Activated CD4-positive, alpha-beta T cell treated with anti-CD3 and anti-CD28 coated beads for 36 hours (primary cell): Measurements from ENCODE around the gene ZNF215. TPM values are rescaled to one million over a fixed set of nuclear protein-coding genes. Genes with fewer than 3 reads are reported as not detected.
"Not testable (repeated sequence)": the region's sequence is repeated elsewhere in the genome, so short reads cannot be mapped to it uniquely, and the experiment has no call there.

ENCODE experiments used
- ATAC-seq: fragments of 200-7000 bp; cut with Tn5 transposase; one replicate; pipeline ENCODE4 v1.10.0; 2021; ENCODE audit warnings: mild to moderate bottlenecking, moderate library complexity
- CTCF ChIA-PET: fragments of 350-600 bp; sonication (Branson Sonifier 250); formaldehyde crosslinking; loops from one replicate; lab custom pipeline; 2021; ENCODE audit warnings: antibody characterized with exemption; lab: Charles Lee
- POLR2A ChIA-PET: fragments of 350-600 bp; sonication (Branson Sonifier 250); formaldehyde crosslinking; loops from one replicate; lab custom pipeline; 2021; ENCODE audit warnings: antibody characterized with exemption, inconsistent platforms; lab: Charles Lee
- DNase-seq: peaks from one replicate; pipeline ENCODE4 v3.0.0-alpha.2; 2020
- H3K27ac Mint-ChIP-seq: one replicate; pipeline ENCODE4 v1.8.0; 2021; ENCODE audit warnings: mixed read lengths
- H3K27me3 Mint-ChIP-seq: one replicate; pipeline ENCODE4 v1.8.0; 2021; ENCODE audit warnings: mixed read lengths
- H3K36me3 Mint-ChIP-seq: one replicate; pipeline ENCODE4 v1.8.0; 2021; ENCODE audit warnings: low read depth, mixed read lengths
- H3K4me1 Mint-ChIP-seq: one replicate; pipeline ENCODE4 v1.8.0; 2021; ENCODE audit warnings: mixed read lengths
- H3K4me3 Mint-ChIP-seq: one replicate; pipeline ENCODE4 v1.8.0; 2021; ENCODE audit warnings: mild to moderate bottlenecking, moderate library complexity, mixed read lengths
- H3K9me3 Mint-ChIP-seq: one replicate; pipeline ENCODE4 v1.8.0; 2021; ENCODE audit warnings: low read depth, mixed read lengths
- intact Hi-C, 2 experiments: fragments of 100-400 bp; cut with DNase I in 1 of 2; cut with micrococcal nuclease in 1 of 2; formaldehyde crosslinking; loops; one replicate each; pipeline versions ENCODE4 v1.14.2 to v1.15.1; 2022 to 2024; cut with DNase I, micrococcal nuclease
- total RNA-seq, 2 experiments: library from RNA; stranded (reverse); gene quantifications; one replicate each; pipeline ENCODE4 v1.2.3, GENCODE V29; 2021

ZNF215 gene
- total RNA-seq, result 1 to 10 TPM; 3.6 TPM

DNA sequence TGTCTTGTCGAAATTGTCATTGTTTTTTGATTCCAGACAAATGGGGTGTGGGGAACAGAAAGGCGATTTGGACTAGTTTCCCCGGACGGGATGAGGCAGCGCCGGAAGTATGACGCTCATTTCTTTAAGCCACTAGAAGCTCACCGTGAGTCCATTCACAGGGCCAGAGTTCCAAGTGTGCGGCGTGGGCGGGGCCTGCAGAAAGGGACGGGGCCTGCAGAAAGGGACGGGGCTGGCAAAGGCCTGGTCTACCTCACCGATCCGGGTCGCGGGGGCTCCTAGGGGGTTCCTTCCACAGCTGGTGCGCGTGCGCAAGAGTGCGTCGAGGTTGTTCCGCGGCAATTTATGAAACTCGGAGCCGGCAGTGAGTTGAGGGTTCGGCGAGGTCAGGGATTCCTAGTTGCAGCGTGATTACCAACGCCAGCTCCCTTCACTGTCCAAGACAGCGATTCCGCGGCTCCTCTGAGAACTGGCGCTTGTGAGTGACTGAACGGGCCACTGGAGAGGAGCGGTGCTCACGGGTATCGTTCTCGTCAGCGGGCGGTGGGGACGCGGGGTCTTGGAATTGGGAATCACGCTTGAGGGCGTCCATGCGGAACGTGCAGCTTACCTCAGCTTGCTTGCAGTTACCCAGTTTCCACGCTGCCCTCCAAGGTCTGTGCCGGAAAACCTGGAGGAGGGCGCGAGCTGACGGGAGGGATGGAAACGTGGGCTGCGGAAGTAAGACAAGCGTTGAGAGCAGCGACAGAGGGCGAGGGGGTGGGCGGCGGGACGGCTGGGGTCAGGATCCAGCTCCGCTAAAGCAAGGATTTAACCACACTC lies at the start of gene ZNF215:
Gene ZNF215 (plus strand): TSS at position 219 of the 822 bp plus-strand sequence. CDS start 5,847 bp downstream, outside the sequence.
- intact Hi-C loops, result loop anchor here in 1 of 2 experiments (5.0 kb wide), 1 partner anchor 114 kb away; no protein-coding TSS in a partner anchor
- ATAC-seq (peak; percentile 80), DNase-seq (peak; percentile 81)
- Mint-ChIP-seq H3K27ac (peak within 1 kb of the TSS; percentile 51), H3K27me3 (peaks cover 36% of the 10 kb centered on the region), H3K9me3 (no peaks in the 10 kb centered on the region), H3K4me3 (peak within 1 kb of the TSS; percentile 80), H3K36me3 (no peaks in the 10 kb centered on the region), H3K4me1 (peaks cover 23% of the 10 kb centered on the region)
- ChIA-PET POLR2A (no interaction called here), CTCF (interaction anchor here (0.6 kb wide), 2 partner anchors 713 to 800 kb away, joined by 3 read pairs; no protein-coding TSS in a partner anchor)

DNA sequence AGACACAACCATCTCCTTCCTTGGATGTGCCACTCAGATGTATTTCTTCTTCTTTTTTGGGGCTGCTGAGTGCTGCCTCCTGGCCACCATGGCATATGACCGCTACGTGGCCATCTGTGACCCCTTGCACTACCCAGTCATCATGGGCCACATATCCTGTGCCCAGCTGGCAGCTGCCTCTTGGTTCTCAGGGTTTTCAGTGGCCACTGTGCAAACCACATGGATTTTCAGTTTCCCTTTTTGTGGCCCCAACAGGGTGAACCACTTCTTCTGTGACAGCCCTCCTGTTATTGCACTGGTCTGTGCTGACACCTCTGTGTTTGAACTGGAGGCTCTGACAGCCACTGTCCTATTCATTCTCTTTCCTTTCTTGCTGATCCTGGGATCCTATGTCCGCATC lies 49.3 kb upstream of the ZNF215 start:
- ChIA-PET POLR2A (no interaction called here), CTCF (no interaction called here)
- Mint-ChIP-seq H3K4me1 (no peaks in the 10 kb centered on the region), H3K27me3 (peaks cover 9% of the 10 kb centered on the region), H3K36me3 (no peaks in the 10 kb centered on the region), H3K4me3 (no peak overlapping the region), H3K27ac (no peak overlapping the region), H3K9me3 (no peaks in the 10 kb centered on the region)
- no peak for ATAC-seq
- no peak for DNase-seq
- intact Hi-C loops, result no loop called here

DNA sequence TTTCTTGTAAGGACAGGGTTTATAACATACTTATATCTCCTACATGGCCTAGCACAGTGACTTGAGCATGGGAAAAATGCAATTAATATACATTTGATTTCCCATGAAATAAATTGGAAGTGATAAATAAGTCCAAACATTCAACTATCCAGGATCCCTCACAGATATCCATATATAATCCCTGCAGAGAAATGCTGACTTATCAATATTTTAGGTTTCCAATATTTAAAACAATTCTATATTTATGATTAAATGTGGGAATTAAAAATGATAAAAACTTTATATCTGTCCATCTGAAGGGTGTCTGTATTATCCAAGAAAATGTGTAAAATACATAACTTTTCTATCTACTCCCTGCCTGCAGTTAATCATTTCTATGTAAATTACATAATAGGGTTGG lies 43.5 kb upstream of the ZNF215 start:
- Mint-ChIP-seq H3K27ac (no peak overlapping the region), H3K36me3 (no peaks in the 10 kb centered on the region), H3K9me3 (no peaks in the 10 kb centered on the region), H3K27me3 (peaks cover 14% of the 10 kb centered on the region), H3K4me1 (no peaks in the 10 kb centered on the region), H3K4me3 (no peak overlapping the region)
- ChIA-PET POLR2A (no interaction called here), CTCF (no interaction called here)
- intact Hi-C loops, result no loop called here
- ATAC-seq (no peak), DNase-seq (no peak)

DNA sequence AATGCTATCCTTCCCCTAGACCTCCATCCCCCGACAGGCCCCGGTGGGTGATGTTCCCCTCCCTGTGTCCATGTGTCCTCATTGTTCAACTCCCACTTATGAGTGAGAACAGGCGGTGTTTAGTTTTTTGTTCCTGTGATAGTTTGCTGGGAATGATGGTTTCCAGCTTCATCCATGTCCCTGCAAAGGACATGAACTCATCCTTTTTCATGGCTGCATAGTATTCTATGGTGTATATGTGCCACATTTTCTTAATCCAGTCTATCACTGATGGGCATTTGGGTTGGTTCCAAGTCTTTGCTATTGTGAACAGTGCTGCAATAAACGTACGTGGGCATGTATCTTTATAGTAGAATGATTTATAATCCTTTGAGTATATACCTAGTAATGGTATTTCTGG lies 38.5 kb upstream of the ZNF215 start:
- CTCF ChIA-PET, intact Hi-C loops, H3K27ac Mint-ChIP-seq, H3K4me3 Mint-ChIP-seq, ATAC-seq, H3K9me3 Mint-ChIP-seq, H3K36me3 Mint-ChIP-seq, DNase-seq, H3K4me1 Mint-ChIP-seq, POLR2A ChIA-PET: not testable (repeated sequence)
- H3K27me3 Mint-ChIP-seq, result peaks cover 15% of the 10 kb centered on the region

DNA sequence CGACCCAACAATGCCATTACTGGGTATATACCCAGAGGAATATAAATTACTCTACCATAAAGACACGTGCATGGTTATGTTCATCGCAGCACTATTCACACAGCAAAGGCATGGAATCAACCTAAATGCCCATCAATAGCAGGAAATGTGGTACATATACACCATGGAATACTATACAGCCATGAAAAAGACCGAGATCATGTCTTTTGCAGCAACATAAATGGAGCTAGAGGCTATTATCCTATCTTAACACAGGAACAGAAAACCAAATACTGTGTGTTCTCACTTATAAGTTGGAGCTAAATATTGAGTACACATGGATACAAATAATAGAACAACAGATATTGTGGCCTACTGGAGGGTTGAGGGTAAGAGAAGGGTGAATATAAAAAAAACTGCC lies 37.4 kb upstream of the ZNF215 start:
- intact Hi-C loops, result no loop called here
- Mint-ChIP-seq H3K4me3 (no peak overlapping the region), H3K36me3 (no peaks in the 10 kb centered on the region), H3K9me3 (no peaks in the 10 kb centered on the region), H3K27ac (no peak overlapping the region), H3K27me3 (peaks cover 14% of the 10 kb centered on the region), H3K4me1 (no peaks in the 10 kb centered on the region)
- DNase-seq (no peak), ATAC-seq (no peak)
- CTCF ChIA-PET, result interaction anchor here (1.0 to 1.1 kb wide), 3 partner anchors 24 to 72 kb away, joined by 3 read pairs; no protein-coding TSS in a partner anchor
- POLR2A ChIA-PET, result no interaction called here

DNA sequence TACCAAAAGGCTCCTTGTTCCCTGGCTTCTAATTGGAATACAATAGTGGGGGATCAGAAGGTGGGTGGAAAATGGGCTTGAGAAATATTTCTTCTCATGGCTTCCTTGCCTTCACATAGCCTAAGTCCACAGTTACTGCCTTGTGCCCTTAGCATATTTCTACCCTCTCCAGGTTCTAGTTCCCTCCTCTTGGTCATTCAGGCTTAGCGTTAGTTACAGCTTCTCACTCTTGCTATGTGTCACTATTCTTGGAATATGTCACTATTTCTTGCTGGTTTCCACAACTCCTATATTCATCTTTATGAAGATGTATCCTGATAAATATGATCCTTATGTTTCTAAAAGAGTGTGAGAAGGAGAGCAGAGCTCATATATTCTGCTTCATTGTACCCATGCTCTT lies 36.4 kb upstream of the ZNF215 start:
- DNase-seq, result no peak
- no peaks in the 10 kb centered on the region for H3K4me1 Mint-ChIP-seq
- H3K4me3 Mint-ChIP-seq, result no peak overlapping the region
- peaks cover 14% of the 10 kb centered on the region for H3K27me3 Mint-ChIP-seq
- ChIA-PET POLR2A (no interaction called here), CTCF (interaction anchor here (0.6 to 1.1 kb wide), 4 partner anchors 10 to 189 kb away, joined by 3 to 7 read pairs (median 3); no protein-coding TSS in a partner anchor)
- no peak for ATAC-seq
- no peaks in the 10 kb centered on the region for H3K9me3 Mint-ChIP-seq
- H3K27ac Mint-ChIP-seq, result no peak overlapping the region
- intact Hi-C loops, result no loop called here
- no peaks in the 10 kb centered on the region for H3K36me3 Mint-ChIP-seq

DNA sequence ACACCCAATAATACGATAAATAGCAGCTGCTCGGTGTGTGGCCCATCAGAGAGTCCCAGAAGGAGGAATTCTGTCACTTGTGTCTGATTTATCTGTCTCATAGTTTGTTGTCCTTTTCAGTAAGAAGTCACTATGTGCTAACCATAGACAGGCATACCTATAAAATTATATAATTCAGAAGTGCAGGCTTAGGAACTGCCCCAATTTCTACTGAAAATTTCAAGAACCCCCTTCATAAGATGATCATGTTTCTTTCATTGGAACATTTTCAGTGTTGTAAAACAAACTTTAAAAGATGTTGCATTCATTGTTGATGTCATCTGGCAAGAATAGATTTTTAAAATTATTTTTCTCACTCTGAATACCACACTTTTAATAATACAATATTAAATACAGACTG lies 33.8 kb upstream of the ZNF215 start, which contains the start of gene OR2D2:
Gene OR2D2 (minus strand): TSS at position 101 of the 400 bp plus-strand sequence. CDS start 0 bp downstream, at position 101.
- no peak within 1 kb of the TSS for H3K4me3 Mint-ChIP-seq
- POLR2A ChIA-PET, result no interaction called here
- no peak for ATAC-seq

DNA sequence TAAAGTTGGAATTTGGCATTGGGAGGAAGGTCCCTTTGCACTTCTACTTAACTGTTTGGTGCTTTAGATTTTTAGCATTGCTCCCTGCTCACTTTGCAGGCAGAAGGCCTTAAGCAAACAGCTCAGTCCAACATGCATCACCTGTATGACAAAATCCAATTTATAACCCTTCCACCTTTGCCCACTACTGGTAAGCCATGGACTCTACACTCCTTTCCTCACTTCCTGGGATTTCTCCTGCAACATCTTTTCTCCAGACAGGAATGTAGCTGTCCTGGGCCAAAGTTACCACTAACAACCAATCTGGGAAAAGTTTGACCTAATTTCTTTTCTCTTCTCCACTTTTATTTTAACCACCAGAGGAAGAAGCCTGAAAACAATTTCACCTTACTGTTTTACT lies 32.1 kb upstream of the ZNF215 start:
- intact Hi-C loops, result no loop called here
- Mint-ChIP-seq H3K27me3 (peaks cover 18% of the 10 kb centered on the region), H3K9me3 (no peaks in the 10 kb centered on the region), H3K4me3 (no peak overlapping the region), H3K27ac (no peak overlapping the region), H3K36me3 (no peaks in the 10 kb centered on the region), H3K4me1 (no peaks in the 10 kb centered on the region)
- DNase-seq (no peak), ATAC-seq (no peak)
- ChIA-PET CTCF (no interaction called here), POLR2A (no interaction called here)

More for the DNA sequence above, 33.8 kb upstream of the ZNF215 start, which contains the start of gene OR2D2:
- H3K27me3 Mint-ChIP-seq, result peaks cover 10% of the 10 kb centered on the region
- no peaks in the 10 kb centered on the region for H3K36me3 Mint-ChIP-seq
- no peaks in the 10 kb centered on the region for H3K9me3 Mint-ChIP-seq
- intact Hi-C loops, result no loop called here
- no peaks in the 10 kb centered on the region for H3K4me1 Mint-ChIP-seq
- no peak within 1 kb of the TSS for H3K27ac Mint-ChIP-seq
- DNase-seq, result no peak
- CTCF ChIA-PET, result no interaction called here

DNA sequence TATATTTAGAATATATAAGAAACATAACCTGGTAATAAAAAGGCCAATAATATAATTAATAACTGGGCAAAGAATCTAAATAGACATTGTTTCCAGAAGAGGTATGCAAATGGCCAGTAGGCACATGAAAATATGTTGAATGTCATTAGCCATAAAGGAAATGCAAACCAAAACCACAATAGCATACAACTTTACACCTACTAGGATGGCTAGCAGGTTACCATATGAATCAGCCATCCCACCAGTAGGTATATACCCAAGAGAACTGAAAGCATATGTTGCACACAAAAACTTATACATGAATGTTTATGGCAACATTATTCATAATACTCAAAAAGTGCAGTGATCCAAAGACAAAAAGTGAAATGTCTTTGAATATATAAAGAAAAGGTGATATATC lies 31.2 kb upstream of the ZNF215 start:
- intact Hi-C loops, result no loop called here
- CTCF ChIA-PET, result no interaction called here
- POLR2A ChIA-PET, result no interaction called here

DNA sequence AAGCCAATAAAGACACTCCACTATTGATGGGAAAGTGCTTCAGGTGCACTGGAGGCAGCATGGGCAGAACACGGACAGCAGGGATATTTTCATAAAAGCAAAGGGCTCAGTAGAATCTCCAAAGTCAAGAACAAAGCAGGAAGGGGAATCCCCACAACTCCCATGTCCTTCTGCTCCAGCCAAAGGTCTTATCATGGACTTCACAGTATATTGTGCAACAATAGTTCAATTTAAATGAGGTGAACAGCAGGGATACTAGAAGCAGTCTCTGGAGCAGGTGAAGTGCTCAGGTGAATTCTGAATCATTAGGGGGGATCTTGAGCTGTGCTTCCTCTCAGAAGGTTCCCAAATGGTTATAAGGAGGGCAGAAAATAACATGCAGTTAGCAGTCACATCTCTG lies 27.3 kb upstream of the ZNF215 start:
- ATAC-seq (no peak), DNase-seq (no peak)
- POLR2A ChIA-PET, result no interaction called here
- Mint-ChIP-seq H3K9me3 (no peaks in the 10 kb centered on the region), H3K4me1 (no peaks in the 10 kb centered on the region), H3K27me3 (peaks cover 16% of the 10 kb centered on the region), H3K36me3 (no peaks in the 10 kb centered on the region), H3K27ac (no peak overlapping the region), H3K4me3 (no peak overlapping the region)
- CTCF ChIA-PET, result interaction anchor here (1.1 kb wide), 1 partner anchor 86 kb away, joined by 3 read pairs; no protein-coding TSS in a partner anchor
- intact Hi-C loops, result no loop called here

More for the DNA sequence above, 31.2 kb upstream of the ZNF215 start:
- Mint-ChIP-seq H3K27ac (no peak overlapping the region), H3K27me3 (peaks cover 17% of the 10 kb centered on the region), H3K9me3 (no peaks in the 10 kb centered on the region), H3K4me3 (no peak overlapping the region), H3K36me3 (no peaks in the 10 kb centered on the region), H3K4me1 (no peaks in the 10 kb centered on the region)
- ATAC-seq (peak; percentile 69), DNase-seq (no peak)

DNA sequence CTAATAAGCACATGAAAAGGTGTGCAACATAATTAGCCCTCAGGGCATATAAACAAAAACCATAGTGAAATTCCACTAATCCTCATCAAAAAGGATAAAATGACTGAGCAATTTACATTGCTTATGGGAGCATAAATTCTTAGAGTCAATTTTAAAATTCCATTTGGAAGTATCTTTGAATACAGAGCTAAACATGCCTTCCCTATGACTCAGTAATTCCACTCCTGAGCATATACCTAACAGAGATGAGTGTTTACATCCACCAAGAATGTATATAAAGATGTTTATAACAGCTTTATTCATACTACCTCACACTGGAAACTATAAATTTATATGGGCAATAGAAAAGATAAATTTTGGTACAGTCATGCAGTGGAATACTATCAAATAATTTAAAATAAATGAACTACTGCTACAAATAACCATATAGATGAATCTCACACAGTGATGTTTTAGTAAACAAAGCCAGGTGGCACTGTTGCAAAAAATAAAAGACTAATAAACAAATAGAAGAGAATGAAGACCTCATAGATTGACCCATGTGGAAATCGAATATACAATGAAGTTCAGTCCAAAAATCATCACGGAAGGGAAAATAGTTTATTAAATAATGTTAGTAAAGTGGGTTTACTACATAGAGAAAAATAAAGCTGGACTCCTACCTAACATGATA lies 25.8 kb upstream of the ZNF215 start:
- intact Hi-C loops, result no loop called here
- H3K9me3 Mint-ChIP-seq, result no peaks in the 10 kb centered on the region
- no peaks in the 10 kb centered on the region for H3K36me3 Mint-ChIP-seq
- H3K4me3 Mint-ChIP-seq, result no peak overlapping the region
- ATAC-seq (no peak), DNase-seq (no peak)
- H3K27me3 Mint-ChIP-seq, result peaks cover 16% of the 10 kb centered on the region
- CTCF ChIA-PET, result interaction anchor here (0.6 kb wide), 1 partner anchor 11 kb away, joined by 3 read pairs; no protein-coding TSS in a partner anchor
- POLR2A ChIA-PET, result no interaction called here
- H3K27ac Mint-ChIP-seq, result no peak overlapping the region
- no peaks in the 10 kb centered on the region for H3K4me1 Mint-ChIP-seq
